Kidney glomerular epithelial cell (primary cell): Measurements from ENCODE around the gene PTPRD.
"Not testable (repeated sequence)": the region's sequence is repeated elsewhere in the genome, so short reads cannot be mapped to it uniquely, and the experiment has no call there.

Experiments
- DNase-seq: peaks from one replicate; lab custom pipeline; 2025; lab: John Stamatoyannopoulos, UW

The PTPRD gene

GRCh38 chr9:9970514-9970913 lies 642.3 kb downstream of the PTPRD start:
- no peak for DNase-seq

GRCh38 chr9:9963841-9964240 lies 649.0 kb downstream of the PTPRD start:
- DNase-seq = no peak

DNA sequence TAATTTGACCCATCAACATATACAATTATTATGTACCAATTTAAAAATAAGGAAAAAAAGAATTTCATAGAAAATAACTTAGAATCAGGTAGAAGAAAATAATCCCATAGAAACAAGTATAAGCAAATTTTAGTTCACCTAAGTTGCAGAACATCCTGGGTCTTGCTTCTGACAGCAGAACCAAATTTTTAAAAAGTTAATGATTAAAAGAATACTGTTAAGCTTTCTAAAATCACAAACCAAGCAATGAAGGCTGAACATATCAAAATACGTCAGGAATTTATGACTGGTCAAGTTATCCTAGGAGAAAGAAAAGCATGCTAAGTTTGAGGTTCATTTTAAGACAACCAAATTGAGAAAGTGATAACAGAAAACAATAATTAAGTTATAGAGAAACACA lies 650.9 kb downstream of the PTPRD start:
- peak; percentile 58 for DNase-seq

- peak; percentile 27 for DNase-seq
These were observed 651.3 kb downstream of the PTPRD start for GRCh38 chr9:9961487-9961886.

GRCh38 chr9:9951556-9952160 lies 661.1 kb downstream of the PTPRD start:
- DNase-seq = no peak

DNA sequence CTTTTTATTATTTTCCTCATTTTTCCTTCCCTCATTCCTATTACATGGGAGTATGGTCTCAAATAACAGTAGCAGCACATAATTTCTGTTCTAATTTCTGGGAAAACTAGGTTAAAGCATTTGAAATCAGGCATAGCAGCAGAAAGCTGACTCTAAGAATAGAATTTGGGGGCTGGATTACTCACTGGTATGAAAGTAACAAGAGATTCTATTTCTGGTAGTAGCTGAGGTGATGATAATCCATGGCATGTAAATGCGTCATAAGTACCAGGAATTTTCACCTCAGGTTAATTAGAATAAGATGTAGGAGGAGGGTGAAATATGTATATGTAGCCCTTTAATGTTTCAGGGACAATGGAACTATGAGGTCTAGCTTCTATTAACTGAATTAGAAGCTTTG lies 662.0 kb downstream of the PTPRD start:
- no peak for DNase-seq

GRCh38 chr9:9949978-9950377 lies 662.8 kb downstream of the PTPRD start:
- DNase-seq = no peak

GRCh38 chr9:9949368-9949767 lies 663.4 kb downstream of the PTPRD start:
- peak; percentile 77 for DNase-seq

DNA sequence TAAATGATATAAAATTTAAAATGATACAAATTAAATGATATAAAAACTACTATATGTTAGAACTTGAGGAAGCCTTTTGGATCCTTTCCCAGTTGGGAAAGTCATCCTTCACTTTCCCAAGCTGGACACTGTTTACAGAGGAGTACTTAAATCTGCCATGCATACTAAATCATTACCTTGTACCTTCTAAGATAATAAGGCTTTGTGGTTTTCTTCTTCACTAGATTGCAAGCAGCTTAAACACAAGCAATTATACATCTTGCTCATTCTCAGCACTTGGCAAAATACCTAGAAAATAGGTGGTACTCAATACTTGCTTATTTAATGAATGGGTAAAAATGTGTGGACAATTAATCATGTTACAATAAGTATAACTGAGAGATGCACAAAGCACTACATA lies 666.8 kb downstream of the PTPRD start:
- DNase-seq = peak; percentile 44

- DNase-seq = peak; percentile 58
These were observed 669.9 kb downstream of the PTPRD start for GRCh38 chr9:9942764-9943424.

DNA sequence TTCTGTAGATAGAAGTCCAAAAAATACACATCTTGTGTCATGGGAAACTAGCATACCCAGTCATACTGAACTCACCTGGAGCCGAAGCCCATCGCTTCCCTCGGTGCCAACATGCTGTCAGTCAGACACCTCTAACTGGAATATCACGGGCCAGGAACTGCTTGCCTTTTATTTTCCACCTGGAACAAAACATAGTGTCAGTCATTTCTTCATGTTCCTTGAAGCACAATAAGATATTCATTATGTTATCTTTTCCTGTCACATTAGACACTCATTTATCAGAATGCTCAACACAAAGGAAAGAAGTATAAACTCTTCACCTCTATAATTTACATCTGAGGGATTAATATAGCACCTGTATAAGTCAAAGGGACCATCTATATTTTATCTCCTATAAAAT lies 674.4 kb downstream of the PTPRD start:
- no peak for DNase-seq

DNA sequence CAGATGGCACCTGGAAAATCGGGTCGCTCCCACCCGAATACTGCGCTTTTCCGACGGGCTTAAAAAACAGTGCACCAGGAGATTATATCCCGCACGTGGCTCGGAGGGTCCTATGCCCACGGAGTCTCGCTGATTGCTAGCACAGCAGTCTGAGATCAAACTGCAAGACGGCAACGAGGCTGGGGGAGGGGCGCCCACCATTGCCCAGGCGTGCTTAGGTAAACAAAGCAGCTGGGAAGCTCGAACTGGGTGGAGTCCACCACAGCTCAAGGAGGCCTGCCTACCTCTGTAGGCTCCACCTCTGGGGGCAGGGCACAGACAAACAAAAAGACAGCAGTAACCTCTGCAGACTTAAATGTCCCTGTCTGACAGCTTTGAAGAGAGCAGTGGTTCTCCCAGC lies 681.3 kb downstream of the PTPRD start:
- not testable (repeated sequence) for DNase-seq

DNA sequence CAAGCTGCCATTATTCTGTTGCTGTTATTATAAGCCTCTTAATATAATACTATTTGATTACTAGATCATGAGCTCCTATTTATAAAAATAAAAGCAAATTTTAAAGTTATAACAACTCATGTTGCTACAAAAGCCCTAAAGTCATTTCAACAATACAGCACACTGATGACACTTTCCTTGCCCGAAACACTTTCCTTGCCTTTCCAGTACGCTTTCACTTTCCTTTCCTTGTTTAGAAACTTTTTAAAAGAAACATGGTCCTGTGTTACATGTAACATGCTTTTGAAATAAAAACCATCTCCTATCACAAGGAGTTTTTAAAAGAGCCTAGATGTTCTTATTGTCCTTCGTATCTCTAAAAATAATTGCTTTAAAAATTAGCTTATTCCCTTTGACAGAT lies 688.4 kb downstream of the PTPRD start:
- no peak for DNase-seq

GRCh38 chr9:9921805-9922204 lies 691.0 kb downstream of the PTPRD start:
- peak; percentile 43 for DNase-seq

DNA sequence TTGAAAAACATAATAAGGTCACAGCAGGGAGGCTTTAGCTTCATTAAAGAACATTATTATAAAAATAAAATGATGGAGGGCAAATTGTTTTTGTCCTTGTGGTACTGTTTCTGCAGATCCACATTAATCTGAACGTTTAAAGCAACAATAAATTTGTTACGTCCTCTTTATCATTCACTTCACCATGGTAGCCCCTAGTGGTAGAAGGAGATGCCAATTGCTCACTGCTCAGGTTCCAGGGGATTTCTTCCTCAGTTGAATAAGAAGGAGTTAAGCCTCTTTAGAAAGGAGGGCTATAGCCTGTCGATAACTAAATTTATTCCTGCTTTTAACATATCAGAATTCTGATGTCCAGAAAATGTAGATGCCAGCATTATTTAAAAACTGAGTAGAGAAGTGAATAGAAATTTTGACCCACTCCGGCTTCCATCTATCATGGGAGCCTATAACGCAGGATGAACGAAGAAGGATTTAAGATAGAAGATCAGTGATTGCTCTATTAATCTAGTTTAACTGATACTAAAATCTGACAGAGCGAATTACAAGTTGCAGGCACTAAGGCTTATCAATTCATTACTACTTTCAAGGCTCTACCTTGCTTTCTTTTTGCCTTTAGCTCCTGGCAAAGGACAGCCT lies 692.3 kb downstream of the PTPRD start:
- no peak for DNase-seq

DNA sequence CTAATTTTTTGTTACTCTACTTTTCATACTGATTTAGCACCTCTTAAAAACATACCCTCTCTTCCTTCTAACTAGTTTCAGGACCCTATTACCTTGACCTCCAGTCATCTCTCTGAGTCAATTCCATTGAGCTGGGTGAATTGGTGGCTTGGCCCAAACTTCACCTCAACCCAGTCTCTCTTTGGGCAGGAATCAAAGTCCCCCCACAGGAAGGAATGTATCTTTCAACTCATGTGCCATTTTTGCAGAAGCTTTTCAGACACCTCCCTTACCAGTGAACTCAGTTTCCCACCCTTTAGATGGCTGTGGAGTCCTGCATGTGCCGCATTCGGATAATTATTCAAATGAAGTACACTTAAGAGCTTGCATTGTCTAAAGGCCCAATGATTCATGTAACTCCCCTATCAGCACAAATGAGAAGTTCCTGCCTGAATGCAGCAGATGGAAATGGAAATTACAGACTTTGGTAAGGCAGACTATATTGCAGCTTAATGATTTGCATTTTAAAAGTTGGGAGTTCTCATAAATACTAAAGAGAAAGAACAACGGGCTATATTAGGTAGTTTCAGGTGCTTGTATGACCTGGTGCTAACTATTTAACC lies 693.5 kb downstream of the PTPRD start:
- no peak for DNase-seq

- no peak for DNase-seq
These were observed 695.4 kb downstream of the PTPRD start for GRCh38 chr9:9917400-9917799.

GRCh38 chr9:9914174-9914573 lies 698.6 kb downstream of the PTPRD start:
- DNase-seq = no peak

DNA sequence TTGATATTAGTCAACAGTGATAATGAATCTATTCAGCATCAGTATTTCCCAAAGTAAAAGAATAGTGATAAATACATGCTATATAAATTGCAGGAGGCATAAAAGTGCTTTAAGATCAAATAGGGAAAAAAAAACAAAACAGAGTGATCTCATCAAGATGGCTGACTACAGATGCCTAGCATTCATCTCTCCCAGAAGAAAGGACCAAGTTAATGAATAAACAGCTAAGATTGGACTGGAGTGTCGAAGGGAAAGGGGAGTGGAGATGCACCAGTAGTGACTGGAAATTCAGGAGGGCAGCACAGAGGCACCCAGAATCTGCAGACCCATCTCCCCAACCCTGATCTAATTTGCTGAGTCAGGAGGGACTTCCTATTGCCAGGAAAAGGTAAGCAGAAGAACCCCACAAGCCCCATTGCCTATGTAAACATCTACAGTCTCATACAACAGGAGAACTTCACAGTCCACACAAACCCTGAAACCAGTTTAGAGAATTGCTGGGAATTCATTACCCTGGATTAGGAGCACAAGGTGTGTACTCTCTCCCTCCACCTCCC lies 699.4 kb downstream of the PTPRD start:
- DNase-seq = peak; percentile 87

DNA sequence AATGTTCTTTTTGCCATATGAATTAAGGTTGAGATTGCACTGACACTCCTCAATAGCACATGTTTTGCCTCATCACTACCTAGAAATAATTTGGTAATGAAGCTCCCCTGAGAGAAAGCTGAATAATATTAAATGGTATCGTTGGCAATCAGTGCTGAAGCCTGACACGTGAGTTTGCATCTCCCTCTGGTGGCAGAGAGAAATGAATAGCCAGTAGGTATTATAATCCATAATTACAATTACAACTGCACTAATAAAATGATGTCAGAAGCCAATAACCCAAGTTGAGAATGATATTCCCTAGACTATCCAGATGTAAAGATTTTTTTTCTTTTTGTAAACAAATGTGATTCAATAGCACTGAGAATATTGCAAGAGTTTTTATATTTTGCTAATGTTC lies 700.3 kb downstream of the PTPRD start:
- peak; percentile 28 for DNase-seq

GRCh38 chr9:9905736-9906135 lies 707.1 kb downstream of the PTPRD start:
- DNase-seq = no peak

GRCh38 chr9:9904041-9904440 lies 708.8 kb downstream of the PTPRD start:
- DNase-seq = no peak

DNA sequence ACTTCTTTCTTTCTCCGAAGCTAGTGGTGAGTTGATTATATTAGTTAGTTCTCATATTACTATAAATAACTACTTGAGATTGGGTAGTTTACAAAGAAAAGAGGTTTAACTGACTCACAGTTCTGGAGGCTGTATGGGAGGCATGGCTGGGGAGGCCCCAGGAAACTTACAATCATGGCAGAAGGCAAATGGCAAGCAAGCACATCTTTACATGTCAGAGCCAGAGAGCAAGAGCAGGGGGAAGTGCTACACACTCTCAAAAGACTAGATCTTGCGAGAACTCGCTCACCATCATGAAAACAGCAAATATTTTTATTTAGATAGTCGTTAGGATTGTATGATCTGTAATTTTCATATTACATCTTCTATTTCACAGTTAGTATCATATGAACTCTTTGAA lies 711.2 kb downstream of the PTPRD start:
- DNase-seq = no peak
